HS-27A (cell line): ENCODE measurements around the gene DHFR2.
"Not testable (repeated sequence)": the region's sequence is repeated elsewhere in the genome, so short reads cannot be mapped to it uniquely, and the experiment has no call there.

Experiments
- DNase-seq: peaks from one replicate; pipeline ENCODE4 v3.0.0-alpha.2; 2012; ENCODE audit warnings: low read depth, missing footprints

Gene DHFR2

DNA sequence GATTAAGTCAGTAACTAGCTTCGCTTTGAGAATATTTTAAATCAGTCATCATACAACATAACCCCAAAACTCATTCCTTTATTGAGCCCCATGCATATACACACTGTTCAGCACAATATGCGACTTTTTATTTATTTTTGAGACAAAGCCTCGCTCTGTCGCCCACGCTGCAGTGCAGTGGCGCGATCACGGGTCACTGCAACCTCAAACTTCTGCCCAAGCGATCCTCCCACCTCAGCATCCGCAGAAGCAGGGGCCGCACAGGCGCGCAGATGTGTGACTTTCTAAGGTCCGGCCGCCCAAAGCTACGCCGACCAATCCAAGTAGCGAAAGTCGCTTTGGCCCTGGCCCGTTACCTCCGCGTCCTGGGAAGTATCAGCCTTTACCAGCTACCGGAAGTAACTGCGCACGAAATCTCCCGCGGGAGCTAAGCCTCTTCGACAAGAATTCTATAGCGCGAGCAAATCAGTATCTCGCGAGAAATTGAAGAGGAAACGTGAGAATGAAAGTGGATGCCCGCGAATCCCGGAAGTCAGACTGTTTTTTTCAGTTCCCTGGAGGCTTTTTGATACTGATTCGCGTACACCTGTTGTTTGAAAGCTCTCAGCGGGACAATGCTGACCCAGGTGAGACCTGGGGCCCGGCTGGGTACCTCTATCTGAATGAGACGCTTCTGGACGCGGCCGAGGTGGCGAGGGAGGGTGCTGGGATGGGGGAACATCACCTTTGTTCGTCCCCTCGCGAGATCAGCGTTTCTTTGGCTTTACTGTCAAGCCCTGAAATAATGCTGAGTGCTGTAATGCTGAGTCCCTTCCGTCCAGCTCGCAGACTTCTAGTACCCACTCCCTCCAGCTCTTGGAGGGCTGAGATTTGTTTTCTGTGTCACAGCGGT, at the start of gene DHFR2, which contains the start of gene NSUN3:
Gene DHFR2, minus strand, starts transcription at position 404 of the 892 bp plus-strand sequence. CDS start 1,405 bp downstream, outside the sequence.
Gene NSUN3, plus strand, starts transcription at position 549 of the 892 bp plus-strand sequence. Its CDS starts 66 bp downstream, at position 615.
- peak; percentile 96 for DNase-seq

DNA sequence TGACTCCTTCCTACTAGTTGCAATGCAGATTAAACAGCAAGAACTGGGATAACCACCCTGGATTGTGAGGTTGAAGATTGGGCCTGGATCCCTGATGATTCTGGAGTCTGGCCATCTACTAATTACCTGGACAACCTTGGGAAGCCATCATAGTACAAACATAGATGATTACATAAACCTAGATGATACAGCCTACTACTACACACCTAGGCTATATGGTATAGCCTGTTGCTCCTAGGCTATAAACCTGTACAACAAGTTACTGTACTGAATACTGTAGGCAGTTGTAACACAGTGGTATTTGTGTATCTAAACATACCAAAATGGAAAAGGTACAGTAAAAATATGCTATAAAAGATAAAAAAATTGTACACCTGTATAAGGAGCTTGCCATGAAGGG, 48.1 kb upstream of the DHFR2 start:
- no peak for DNase-seq

GRCh38 chr3:94110232-94110631, 47.5 kb upstream of the DHFR2 start:
- DNase-seq, result not testable (repeated sequence)

- no peak for DNase-seq
These were observed 43.6 kb upstream of the DHFR2 start for GRCh38 chr3:94106268-94106667.

DNA sequence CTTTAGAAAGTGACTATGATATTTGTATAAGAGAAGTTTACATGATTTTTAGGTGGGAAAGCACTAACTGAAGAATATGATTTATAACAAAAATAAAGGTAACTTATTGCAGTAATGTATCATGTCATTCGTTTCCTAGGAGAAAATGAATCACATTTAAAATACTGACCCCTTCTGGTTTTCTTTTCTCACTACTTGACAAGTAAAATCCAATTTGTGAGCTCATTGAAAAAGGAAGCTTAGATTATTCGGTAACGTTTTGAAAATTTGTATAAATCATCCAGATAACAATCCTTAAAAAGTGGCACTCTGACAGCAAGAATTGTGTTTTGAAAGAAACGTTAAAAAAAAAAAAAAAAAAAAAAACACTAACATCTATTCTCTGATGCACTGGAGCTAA, 39.1 kb upstream of the DHFR2 start:
- DNase-seq, result no peak

- DNase-seq, result no peak
These were observed 36.6 kb upstream of the DHFR2 start for GRCh38 chr3:94099311-94099710.

DNA sequence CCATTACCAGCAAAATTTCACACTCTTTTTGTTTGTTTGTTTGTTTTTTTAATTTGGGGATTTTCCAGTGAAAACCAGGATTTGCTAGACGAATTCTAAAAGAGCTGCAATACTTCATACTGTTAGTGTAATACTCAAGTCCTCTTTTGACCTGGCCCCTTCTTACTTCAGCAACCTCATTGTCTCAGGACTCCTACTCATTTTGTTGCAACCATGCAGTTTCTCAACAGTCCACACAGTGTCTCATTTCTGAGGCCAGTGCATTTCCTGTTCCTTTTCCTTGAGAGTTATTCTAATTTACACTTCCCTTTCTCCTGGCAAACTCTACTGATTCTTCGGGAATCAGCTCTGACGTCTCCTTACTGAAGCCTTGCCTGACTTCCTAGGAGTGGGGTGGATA, 35.7 kb upstream of the DHFR2 start:
- DNase-seq, result no peak

GRCh38 chr3:94095111-94095510, 32.4 kb upstream of the DHFR2 start:
- no peak for DNase-seq

- DNase-seq, result no peak
These were observed 30.4 kb upstream of the DHFR2 start for GRCh38 chr3:94093151-94093550.

DNA sequence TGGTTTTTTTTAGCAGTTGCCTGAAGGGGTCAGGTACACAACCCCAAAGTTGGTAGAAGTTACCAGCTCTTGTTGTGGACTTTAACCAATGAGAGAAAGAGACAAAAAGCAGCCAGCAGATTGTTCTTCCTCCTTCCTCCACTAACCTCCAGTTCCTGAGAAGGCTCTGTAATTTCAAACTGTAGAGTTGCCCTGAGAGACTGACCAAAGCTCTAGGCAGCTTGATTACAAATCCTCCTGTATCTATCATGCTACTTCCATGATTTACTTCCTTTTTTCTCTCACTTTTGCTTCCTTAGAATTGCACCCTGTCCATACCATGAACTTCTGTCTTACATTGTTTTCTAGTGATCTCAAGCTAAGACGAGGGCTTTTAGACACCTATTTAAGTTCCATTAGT, 29.4 kb upstream of the DHFR2 start:
- DNase-seq, result no peak

DNA sequence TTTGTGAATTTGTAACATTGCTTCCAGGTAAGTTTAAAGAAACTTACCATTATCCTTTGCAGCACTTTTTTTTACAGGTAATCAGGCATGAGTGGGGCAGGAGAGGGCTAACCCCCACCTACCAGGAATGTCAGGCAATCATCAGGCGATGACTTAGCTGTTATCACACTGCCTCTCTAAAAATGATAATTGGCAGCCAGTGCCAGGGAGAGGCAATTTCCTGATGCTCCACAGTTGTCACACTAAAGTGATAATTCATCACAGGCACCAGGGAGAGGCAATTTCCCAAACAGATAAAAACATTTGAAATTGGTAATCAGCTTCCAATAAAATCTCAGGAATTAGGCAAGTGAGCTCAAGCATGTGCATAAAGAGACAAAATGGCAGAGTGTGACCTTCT, 26.4 kb upstream of the DHFR2 start:
- no peak for DNase-seq

DNA sequence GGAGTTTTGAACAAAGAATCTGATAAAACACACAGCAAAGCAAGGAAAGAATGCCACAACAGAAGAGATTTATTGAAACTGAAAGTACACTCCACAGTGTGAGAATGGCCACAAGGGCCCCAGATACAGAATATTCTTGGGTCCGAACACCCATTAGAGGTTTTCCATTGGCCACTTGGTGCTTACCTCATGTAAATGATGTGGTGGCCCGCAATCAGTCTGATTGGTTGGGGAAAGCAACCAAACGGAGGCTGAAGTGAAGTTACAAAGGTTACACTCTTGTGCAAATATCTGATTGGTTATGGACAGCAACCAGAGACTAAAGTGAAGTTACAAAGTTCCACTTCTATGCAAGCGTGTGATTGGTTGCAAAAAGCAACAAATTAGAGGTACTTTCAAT, 20.5 kb upstream of the DHFR2 start:
- no peak for DNase-seq

DNA sequence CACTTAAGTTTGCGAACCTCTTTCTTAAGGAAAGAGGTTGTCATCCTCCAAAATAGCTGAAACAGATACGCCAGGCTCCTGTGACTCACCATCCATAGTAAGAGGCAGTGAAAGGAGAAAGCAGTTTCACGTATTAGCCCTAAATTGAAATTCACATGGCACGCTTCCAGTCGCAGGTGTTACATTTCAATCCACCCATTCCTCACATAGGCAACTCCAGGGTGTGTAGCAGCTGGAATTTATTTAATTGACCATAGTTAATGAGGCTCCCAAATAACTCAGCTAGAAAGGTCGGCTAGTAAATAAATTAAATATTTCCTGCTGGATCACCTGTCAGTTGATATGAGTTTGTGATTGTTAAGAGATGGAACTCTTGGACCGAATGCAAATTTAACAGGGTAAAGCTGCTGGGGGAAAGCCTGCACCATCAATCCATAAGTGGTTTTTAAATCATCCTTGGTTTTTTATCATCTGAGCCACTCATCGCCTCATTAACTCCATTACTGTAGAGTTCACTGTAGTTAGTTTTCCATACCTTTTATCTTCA, 19.7 kb upstream of the DHFR2 start:
- no peak for DNase-seq

DNA sequence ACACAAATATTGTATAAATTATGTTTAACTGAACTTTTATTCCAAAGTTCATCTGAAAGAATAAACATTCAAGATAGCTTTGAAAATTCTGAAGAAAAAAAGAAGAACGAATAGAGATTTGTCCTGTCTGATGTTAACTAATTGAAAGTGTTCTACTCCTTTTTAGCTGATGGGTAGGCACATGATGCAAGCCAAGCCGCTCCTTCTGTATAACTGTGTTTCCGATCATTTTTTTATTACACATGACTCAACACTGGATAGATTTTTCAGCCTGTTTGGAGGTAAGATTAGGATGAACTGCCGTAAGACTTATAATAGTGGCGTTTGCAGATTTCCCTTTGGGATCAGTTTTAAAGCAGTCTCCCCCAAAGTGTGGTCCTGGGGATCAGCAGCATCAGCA, 19.2 kb upstream of the DHFR2 start:
- DNase-seq, result no peak

DNA sequence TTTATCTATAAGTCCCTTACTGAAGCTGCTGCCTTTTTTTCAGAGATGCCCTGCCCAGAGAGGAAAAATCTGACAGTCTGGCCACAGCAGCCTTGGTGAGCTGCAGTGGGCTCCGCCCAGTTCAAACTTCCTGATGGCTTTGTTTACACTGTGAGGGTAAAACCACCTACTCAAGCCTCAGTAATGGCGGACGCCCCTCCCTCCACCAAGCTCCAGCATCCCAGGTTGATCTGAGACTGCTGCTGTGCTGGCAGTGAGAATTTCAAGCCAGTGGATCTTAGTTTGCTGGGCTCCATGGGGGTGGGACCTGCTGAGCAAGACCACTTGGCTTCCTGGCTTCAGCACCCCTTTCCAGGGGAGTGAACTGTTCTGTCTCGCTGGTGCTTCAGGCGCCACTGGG, 17.8 kb upstream of the DHFR2 start:
- not testable (repeated sequence) for DNase-seq

- no peak for DNase-seq
These were observed 13.3 kb upstream of the DHFR2 start for GRCh38 chr3:94076055-94076454.

DNA sequence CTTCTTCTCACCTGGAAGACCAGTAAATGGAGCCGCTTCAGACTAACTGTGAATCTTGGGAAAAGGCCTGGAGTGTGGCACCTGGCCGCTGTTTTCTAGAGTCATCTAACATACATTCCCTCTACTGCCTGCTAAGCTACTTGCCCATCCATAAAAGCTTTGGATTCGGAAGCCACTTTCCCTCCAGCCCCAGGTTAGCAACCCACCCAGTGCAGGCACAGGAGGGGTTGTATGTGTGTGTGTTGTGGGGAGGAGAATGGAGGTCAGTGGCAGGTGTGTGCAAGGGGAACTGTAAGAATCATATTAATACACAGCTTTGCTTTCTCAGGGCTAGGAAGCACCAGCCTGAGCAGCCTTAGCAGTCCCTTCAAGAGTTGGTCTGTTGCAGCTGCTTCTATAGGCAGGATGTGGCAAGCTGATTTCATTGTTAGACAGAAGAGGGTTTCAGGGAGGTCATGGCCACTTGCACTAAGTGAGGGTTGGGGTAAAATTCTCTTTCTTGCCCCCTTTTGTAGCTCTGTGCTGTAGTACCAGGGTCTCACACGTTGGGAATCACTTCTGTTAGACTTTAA, 9.1 kb upstream of the DHFR2 start:
- no peak for DNase-seq

GRCh38 chr3:94070341-94070911, 7.7 kb upstream of the DHFR2 start:
- no peak for DNase-seq

DNA sequence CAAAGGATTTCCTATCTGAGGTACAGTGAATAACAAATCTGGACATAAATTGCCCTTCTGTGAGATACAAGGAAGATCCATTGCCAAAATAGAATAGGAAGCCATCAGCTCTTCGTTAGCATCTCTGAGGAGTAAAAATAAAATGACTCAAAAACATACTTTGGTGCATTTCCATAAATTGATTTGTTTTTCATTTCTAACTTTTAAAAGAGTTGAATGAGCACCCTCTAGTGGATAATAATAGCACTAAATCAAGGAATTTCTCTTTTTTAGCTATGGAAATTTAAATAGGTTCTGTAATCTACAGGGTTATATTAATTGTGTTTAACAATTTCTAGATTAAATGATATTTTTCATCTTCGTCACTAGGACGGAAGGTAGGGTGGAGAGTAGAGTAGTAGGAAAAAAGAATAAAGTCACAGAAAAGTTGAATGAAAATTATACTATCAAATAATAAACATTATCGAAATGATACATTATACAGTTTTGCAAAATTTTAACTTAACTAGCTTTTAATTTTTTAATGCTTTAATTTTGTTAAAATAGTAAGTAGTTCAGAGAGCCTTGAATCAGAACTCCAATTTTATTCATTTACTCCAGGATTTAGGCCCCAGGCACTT, 6.6 kb upstream of the DHFR2 start:
- DNase-seq, result no peak

DNA sequence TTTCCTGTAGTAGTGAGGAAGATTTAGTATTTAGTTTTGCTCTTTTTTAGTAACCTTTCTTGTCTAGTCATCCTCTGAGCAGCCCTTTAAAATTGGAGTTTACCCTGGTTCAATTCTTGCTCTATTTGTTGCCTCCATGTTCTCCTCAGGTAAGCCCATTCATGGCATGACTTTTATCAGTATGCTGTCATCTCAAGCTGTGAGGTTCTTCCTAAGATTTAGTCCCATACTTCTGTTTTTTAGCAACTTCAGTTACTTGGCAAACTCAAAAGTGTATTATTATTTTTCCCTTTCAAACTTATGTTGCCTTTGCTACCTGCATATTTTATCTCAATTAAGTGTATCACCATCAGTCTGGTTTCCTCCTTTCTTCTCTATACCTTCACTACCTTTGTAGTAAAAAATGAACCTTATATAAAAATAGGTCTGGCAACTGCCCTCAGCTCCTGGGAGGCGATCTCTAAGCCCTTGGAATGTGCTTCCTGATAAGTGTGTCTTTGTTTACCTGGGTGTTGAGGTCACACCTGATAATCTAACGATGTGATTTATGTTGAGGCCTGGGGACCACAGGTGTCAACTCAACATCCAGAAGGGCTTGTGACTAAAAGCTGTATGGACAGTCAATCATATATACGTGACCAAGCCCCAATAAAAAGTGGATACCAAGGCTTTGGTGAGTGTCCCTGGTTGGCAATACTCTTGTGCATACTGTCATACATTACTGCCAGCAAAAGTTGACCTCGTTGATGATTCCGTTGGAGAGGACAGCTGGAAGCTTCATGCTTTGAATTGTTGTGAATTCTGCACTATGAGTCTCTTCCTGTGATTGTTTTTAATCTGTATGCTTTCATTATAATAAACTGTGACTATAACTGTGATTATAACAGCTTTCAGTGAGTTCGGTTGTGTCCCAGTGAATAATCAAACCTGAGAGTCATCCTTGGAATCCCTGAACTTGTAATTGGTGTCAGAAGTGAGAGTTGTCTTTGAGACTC, 4.1 kb upstream of the DHFR2 start:
- DNase-seq, result no peak

GRCh38 chr3:94065819-94066480, 3.2 kb upstream of the DHFR2 start:
- no peak for DNase-seq
